OCI-LY3 (cell line): ENCODE data around the gene PTPRCAP.

Source experiments
- H2AFZ ChIP-seq: fragments of 200-600, 300-600 bp; shearing (Covaris generic); 2 replicates; pipeline ENCODE4 v1.6.0; 2014; ENCODE audit warnings: antibody characterized with exemption, low read depth, low read length
- H3K27ac ChIP-seq: fragments of 200-600, 300-600 bp; sonication (generic); 2 replicates; pipeline ENCODE4 v1.5.1; 2014; ENCODE audit warnings: mild to moderate bottlenecking, low read length, moderate library complexity, mixed read lengths
- H3K27me3 ChIP-seq: fragments of 200-600, 300-600 bp; sonication (generic); 2 replicates; pipeline ENCODE4 v1.6.1; 2014; ENCODE audit warnings: low read depth, low read length, mixed read lengths
- H3K36me3 ChIP-seq: fragments of 200-600, 300-600 bp; sonication (generic); replicated peaks from 2 replicates; pipeline ENCODE3; 2014; ENCODE audit warnings: low read depth, low read length, mixed read lengths
- H3K4me1 ChIP-seq: fragments of 300-600, 200-600 bp; sonication (generic); 2 replicates; pipeline ENCODE4 v1.6.1; 2014; ENCODE audit warnings: low read length, mixed read lengths
- H3K4me2 ChIP-seq: fragments of 200-600, 300-600 bp; sonication (generic); 2 replicates; pipeline ENCODE4 v1.6.1; 2014; ENCODE audit warnings: low read length, mixed read lengths
- H3K4me3 ChIP-seq: fragments of 300-600, 200-600 bp; sonication (generic); 2 replicates; pipeline ENCODE4 v1.5.1; 2014; ENCODE audit warnings: antibody characterized with exemption, mild to moderate bottlenecking, low read length, moderate library complexity
- H3K79me2 ChIP-seq: fragments of 300-600, 200-600 bp; shearing (Covaris generic); 2 replicates; pipeline ENCODE4 v1.6.1; 2014; ENCODE audit warnings: mild to moderate bottlenecking, low read length, mixed read lengths
- H3K9ac ChIP-seq: fragments of 300-600, 200-600 bp; shearing (Covaris generic); 2 replicates; pipeline ENCODE4 v1.6.0; 2014; ENCODE audit warnings: mild to moderate bottlenecking, low read length, moderate library complexity
- H3K9me3 ChIP-seq: fragments of 200-600, 300-600 bp; shearing (Covaris generic); 2 replicates; pipeline ENCODE4 v1.6.1; 2014; ENCODE audit warnings: low read length, mixed read lengths; ENCODE audit not compliant: insufficient read depth
- H4K20me1 ChIP-seq: fragments of 200-600, 300-600 bp; sonication (generic); 2 replicates; pipeline ENCODE4 v1.6.1; 2016; ENCODE audit warnings: low read length, mixed read lengths; ENCODE audit not compliant: insufficient read depth
- EZH2phosphoT487 ChIP-seq: fragments of 200-600 bp; shearing (Covaris generic); IDR thresholded peaks from 2 replicates; pipeline ENCODE4 v1.6.1; 2018; ENCODE audit warnings: antibody characterized with exemption, mixed run types, low read depth
- TF ChIP-seq, protein P1 (sequence below): fragments of 200-600, 300-600 bp; sonication (generic); IDR thresholded peaks from 2 replicates; pipeline ENCODE4 v1.5.1; 2014; ENCODE audit warnings: antibody characterized with exemption, low read length, low read depth

The PTPRCAP gene

DNA sequence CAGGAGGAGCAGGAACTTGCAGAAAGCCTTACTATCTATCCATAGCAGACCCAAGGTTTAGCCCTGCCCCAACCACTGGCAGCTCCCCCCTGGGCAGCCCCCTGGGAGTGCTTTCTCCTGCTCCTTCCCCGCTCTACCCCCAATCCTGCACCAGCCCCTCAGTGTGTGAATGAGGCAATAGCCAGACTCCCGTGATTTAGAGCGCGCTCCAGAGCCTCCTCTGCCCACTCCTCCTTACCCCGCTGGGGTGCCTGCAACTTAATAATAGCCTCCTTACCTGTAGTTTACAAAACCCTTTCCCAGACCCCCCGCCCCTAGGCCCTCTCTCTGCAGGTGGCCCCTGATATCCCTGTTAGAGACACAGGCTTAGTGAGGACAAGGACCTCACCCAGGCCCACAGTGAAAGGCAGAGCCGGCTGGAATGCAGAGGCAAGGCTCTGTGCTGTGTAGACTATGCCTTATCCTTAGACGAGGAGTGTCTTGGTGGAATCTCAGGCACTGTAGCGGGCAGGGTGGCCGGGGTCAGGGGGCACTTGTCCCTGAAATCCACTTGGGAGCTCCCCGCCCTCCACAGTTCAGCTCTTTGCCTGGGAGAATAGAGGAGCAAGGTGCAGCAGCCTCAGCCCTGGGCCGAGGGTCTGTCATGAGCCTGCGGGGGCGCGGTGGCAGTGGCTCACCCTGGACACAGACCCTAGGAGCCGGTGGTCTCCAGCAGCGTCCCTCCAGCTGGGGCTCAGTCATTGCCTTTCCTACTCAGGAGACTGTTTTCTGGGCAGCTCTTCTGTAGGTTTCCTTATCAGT is 26.3 kb downstream of the PTPRCAP start:
- Histone ChIP-seq H3K27me3 (peaks cover 21% of the 10 kb centered on the region), H4K20me1 (no peaks in the 10 kb centered on the region), H3K36me3 (no peaks in the 10 kb centered on the region), H3K4me3 (no peak overlapping the region), H3K9me3 (no peaks in the 10 kb centered on the region), H2AFZ (no peak overlapping the region), H3K4me2 (no peak overlapping the region), H3K9ac (no peak overlapping the region), H3K79me2 (no peaks in the 10 kb centered on the region), H3K4me1 (peaks cover 33% of the 10 kb centered on the region), H3K27ac (no peak overlapping the region)
- TF ChIP-seq EZH2phosphoT487, result no peak
- TF ChIP-seq, protein P1, sequence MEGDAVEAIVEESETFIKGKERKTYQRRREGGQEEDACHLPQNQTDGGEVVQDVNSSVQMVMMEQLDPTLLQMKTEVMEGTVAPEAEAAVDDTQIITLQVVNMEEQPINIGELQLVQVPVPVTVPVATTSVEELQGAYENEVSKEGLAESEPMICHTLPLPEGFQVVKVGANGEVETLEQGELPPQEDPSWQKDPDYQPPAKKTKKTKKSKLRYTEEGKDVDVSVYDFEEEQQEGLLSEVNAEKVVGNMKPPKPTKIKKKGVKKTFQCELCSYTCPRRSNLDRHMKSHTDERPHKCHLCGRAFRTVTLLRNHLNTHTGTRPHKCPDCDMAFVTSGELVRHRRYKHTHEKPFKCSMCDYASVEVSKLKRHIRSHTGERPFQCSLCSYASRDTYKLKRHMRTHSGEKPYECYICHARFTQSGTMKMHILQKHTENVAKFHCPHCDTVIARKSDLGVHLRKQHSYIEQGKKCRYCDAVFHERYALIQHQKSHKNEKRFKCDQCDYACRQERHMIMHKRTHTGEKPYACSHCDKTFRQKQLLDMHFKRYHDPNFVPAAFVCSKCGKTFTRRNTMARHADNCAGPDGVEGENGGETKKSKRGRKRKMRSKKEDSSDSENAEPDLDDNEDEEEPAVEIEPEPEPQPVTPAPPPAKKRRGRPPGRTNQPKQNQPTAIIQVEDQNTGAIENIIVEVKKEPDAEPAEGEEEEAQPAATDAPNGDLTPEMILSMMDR, result no peak

DNA sequence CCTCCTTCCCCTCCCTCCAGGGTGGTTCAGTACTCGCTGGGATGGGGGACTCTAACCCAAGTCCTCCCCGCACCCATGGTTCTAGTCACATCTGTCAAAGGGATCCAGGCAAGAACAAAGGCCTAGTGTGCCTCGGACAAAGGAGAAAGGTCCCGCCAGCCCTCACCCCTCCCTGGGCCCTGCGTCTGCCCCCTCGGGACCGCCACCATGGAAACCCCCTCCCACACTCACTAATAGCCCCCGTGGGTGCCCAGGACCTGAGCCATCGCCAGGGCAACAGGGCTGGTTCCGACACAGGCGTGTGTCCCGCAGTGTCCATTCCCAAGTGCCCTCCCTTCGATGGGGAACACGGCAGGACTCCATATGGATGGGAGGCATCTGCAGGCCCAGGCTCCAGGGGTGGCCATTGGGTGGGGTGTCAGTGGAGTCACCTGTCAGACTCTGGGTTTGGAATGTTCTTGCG is 27.1 kb downstream of the PTPRCAP start:
- Histone ChIP-seq H3K27ac (no peak overlapping the region), H3K4me2 (no peak overlapping the region), H3K4me1 (peaks cover 33% of the 10 kb centered on the region), H3K9me3 (no peaks in the 10 kb centered on the region), H3K79me2 (no peaks in the 10 kb centered on the region), H3K36me3 (no peaks in the 10 kb centered on the region), H3K4me3 (no peak overlapping the region), H3K9ac (no peak overlapping the region), H2AFZ (no peak overlapping the region), H4K20me1 (no peaks in the 10 kb centered on the region), H3K27me3 (peaks cover 21% of the 10 kb centered on the region)
- TF ChIP-seq, protein P1, result no peak
- TF ChIP-seq EZH2phosphoT487, result no peak

DNA sequence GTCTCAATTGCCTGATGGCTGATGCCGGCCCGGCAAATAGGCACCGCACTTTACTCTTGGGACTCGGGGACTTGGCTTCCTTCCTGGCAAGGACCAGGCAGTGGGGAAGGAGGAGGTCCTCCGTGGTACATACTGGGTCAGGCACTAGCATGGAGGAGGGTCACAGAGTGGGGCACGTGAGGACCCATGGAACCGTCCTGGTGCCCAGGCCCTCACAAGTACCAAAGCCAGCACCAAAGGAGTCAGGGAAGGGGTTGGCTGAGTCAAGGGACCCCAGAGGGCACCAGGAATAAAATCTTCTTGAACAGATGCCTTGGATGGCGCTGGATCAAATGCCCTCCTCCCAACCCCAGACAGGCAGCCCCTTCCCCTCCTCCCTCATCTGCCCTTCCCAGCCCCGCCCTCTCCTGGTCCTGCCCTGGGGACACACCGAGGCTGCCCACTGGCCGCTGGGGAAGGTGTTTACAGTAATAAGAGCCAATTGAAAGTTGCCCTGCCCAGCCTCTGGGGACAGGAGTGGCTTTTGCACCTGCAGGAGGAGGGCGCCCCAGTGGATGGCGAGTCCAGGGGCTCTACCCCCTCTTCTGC is 27.6 kb downstream of the PTPRCAP start:
- H3K4me3 ChIP-seq, result peak overlapping the region; percentile 37
- no peak overlapping the region for H3K27ac ChIP-seq
- H3K4me2 ChIP-seq, result peak overlapping the region; percentile 54
- peak overlapping the region; percentile 12; the same call in 1 of the 2 replicates for H3K9ac ChIP-seq
- peaks cover 19% of the 10 kb centered on the region for H3K27me3 ChIP-seq
- TF ChIP-seq, protein P1, result no peak
- no peak for TF ChIP-seq EZH2phosphoT487
- no peaks in the 10 kb centered on the region for H3K9me3 ChIP-seq
- no peaks in the 10 kb centered on the region for H3K79me2 ChIP-seq
- no peaks in the 10 kb centered on the region for H3K36me3 ChIP-seq
- H4K20me1 ChIP-seq, result no peaks in the 10 kb centered on the region
- H2AFZ ChIP-seq, result no peak overlapping the region
- peaks cover 34% of the 10 kb centered on the region for H3K4me1 ChIP-seq

DNA sequence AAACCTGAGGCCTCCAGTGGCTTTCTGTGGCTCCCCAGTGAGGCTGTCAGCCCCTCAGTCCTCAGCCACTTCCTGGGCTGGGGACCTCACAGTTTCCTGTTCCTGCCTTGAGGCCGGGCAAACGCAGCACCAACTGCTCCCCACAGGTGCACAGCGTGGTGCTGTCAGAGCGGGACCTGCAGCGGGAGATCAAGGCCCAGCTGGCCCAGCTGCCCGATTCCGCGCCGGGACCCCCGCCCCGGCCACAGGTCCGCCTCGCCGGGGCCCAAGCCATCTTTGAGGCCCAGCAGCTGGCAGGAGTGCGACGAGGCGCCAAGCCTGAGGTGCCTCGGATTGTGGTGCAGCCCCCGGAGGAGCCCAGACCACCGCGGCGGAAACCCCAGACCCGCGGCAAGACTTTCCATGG is 28.2 kb downstream of the PTPRCAP start:
- Histone ChIP-seq H3K9me3 (no peaks in the 10 kb centered on the region), H2AFZ (no peak overlapping the region), H3K27me3 (peaks cover 17% of the 10 kb centered on the region), H4K20me1 (no peaks in the 10 kb centered on the region), H3K4me3 (peak overlapping the region; percentile 37), H3K79me2 (no peaks in the 10 kb centered on the region), H3K9ac (peak overlapping the region; percentile 12; the same call in 1 of the 2 replicates), H3K4me1 (peaks cover 40% of the 10 kb centered on the region), H3K36me3 (no peaks in the 10 kb centered on the region), H3K4me2 (peak overlapping the region; percentile 54), H3K27ac (no peak overlapping the region)
- TF ChIP-seq, protein P1, result no peak
- no peak for TF ChIP-seq EZH2phosphoT487
